ENCODE measurements around the gene PKNOX2.

Gene PKNOX2

GRCh38 chr11:125412509-125412908, 248.0 kb downstream of the PKNOX2 start:
- DNase-seq (ENCODE audit: low spot score), result no peak

- no peak for DNase-seq (ENCODE audit: low spot score)
Measured at GRCh38 chr11:125413226-125413625, 248.7 kb downstream of the PKNOX2 start.

- DNase-seq (ENCODE audit: low spot score), result no peak
Measured at GRCh38 chr11:125414121-125414520, 249.6 kb downstream of the PKNOX2 start.

GRCh38 chr11:125416981-125417935, 252.7 kb downstream of the PKNOX2 start:
- no peak for DNase-seq (ENCODE audit: low spot score)

GRCh38 chr11:125418396-125418795, 253.8 kb downstream of the PKNOX2 start:
- DNase-seq (ENCODE audit: low spot score), result no peak

GRCh38 chr11:125422681-125423080, 258.1 kb downstream of the PKNOX2 start:
- no peak for DNase-seq (ENCODE audit: low spot score)

GRCh38 chr11:125423247-125423849, 258.8 kb downstream of the PKNOX2 start:
- peak; percentile 38 for DNase-seq (ENCODE audit: low spot score)

GRCh38 chr11:125425601-125426000, 261.1 kb downstream of the PKNOX2 start:
- no peak for DNase-seq (ENCODE audit: low spot score)

- no peak for DNase-seq (ENCODE audit: low spot score)
Measured at GRCh38 chr11:125426818-125427528, 262.4 kb downstream of the PKNOX2 start.

- no peak for DNase-seq (ENCODE audit: low spot score)
Measured at GRCh38 chr11:125428486-125429173, 264.1 kb downstream of the PKNOX2 start.

- DNase-seq (ENCODE audit: low spot score), result peak; percentile 55
Measured at GRCh38 chr11:125429174-125429707, 264.7 kb downstream of the PKNOX2 start.

- DNase-seq (ENCODE audit: low spot score), result no peak
Measured at GRCh38 chr11:125429807-125430678, 265.5 kb downstream of the PKNOX2 start.

- DNase-seq (ENCODE audit: low spot score), result no peak
Measured at GRCh38 chr11:125431009-125431408, 266.5 kb downstream of the PKNOX2 start.

GRCh38 chr11:125431481-125431880, 266.9 kb downstream of the PKNOX2 start:
- DNase-seq (ENCODE audit: low spot score), result no peak

- peak; percentile 67 for DNase-seq (ENCODE audit: low spot score)
Measured at GRCh38 chr11:125433454-125434121, 269.0 kb downstream of the PKNOX2 start.

GRCh38 chr11:125435461-125436238, 271.1 kb downstream of the PKNOX2 start:
- no peak for DNase-seq (ENCODE audit: low spot score)

- no peak for DNase-seq (ENCODE audit: low spot score)
Measured at GRCh38 chr11:125441648-125442410, 277.3 kb downstream of the PKNOX2 start.

- no peak for DNase-seq (ENCODE audit: low spot score)
Measured at GRCh38 chr11:125442946-125443345, 278.4 kb downstream of the PKNOX2 start.
